ENCODE measurements around the gene HNRNPF.
A peak's percentile ranks its signal among the peaks of the same experiment; 100 is the strongest.
"Not testable (repeated sequence)": the region's sequence is repeated elsewhere in the genome, so short reads cannot be mapped to it uniquely, and the experiment has no call there.

The HNRNPF gene

DNA sequence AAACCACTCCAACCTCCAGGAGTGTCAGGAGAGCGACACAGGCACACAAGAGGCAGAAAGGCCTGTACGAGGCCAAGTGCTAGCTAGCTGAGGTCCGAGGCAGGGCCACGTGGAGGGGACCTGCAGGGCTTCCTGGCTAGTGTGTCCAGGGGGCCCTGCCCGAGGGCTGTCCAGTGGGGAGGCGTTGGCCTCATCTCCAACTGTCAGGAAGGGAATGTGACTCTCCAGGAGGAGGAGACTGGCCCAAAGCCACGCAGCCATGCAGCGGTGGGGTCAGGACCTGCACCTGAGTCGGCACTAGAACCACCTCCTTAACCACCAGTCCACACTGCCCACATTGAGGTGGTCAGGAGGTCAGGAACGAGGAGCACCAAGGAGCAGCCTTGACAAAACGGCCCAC is 69.8 kb downstream of the HNRNPF start:
- TF ChIP-seq CSRNP3 (CRISPR knock-in tag; IDR thresholded peaks at IDR 0.05), result no peak
- TF ChIP-seq RARB (CRISPR knock-in tag; IDR thresholded peaks at IDR 0.05), result no peak
- no peak for TF ChIP-seq TCF4 (CRISPR knock-in tag; IDR thresholded peaks at IDR 0.05; ENCODE audit: borderline replicate concordance)
- TF ChIP-seq BACH2 (CRISPR knock-in tag; IDR thresholded peaks at IDR 0.05; ENCODE audit: borderline replicate concordance), result no peak
- TF ChIP-seq ZC3H10 (CRISPR knock-in tag; IDR thresholded peaks at IDR 0.05), result no peak
- no peak for TF ChIP-seq ZNF8 (CRISPR knock-in tag; IDR thresholded peaks at IDR 0.05)
- TF ChIP-seq CSDC2 (CRISPR knock-in tag; IDR thresholded peaks at IDR 0.05), result no peak
- no peak for TF ChIP-seq OSR1 (CRISPR knock-in tag; IDR thresholded peaks at IDR 0.05)
- TF ChIP-seq, protein P1, sequence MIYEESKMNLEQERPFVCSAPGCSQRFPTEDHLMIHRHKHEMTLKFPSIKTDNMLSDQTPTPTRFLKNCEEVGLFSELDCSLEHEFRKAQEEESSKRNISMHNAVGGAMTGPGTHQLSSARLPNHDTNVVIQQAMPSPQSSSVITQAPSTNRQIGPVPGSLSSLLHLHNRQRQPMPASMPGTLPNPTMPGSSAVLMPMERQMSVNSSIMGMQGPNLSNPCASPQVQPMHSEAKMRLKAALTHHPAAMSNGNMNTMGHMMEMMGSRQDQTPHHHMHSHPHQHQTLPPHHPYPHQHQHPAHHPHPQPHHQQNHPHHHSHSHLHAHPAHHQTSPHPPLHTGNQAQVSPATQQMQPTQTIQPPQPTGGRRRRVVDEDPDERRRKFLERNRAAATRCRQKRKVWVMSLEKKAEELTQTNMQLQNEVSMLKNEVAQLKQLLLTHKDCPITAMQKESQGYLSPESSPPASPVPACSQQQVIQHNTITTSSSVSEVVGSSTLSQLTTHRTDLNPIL (CRISPR knock-in tag; IDR thresholded peaks at IDR 0.05; ENCODE audit: low read depth), result no peak
- no peak for TF ChIP-seq TSHZ2 (CRISPR knock-in tag; IDR thresholded peaks at IDR 0.05)
- TF ChIP-seq ZFP30 (CRISPR knock-in tag; IDR thresholded peaks at IDR 0.05), result no peak
- no peak for TF ChIP-seq SNAI2 (CRISPR knock-in tag; IDR thresholded peaks at IDR 0.05)
- TF ChIP-seq ARNTL (CRISPR knock-in tag; IDR thresholded peaks at IDR 0.05; ENCODE audit: borderline replicate concordance, low read depth), result no peak
- TF ChIP-seq POU6F1 (CRISPR knock-in tag; IDR thresholded peaks at IDR 0.05; ENCODE audit: borderline replicate concordance, low read depth), result no peak
- TF ChIP-seq GLIS3 (CRISPR knock-in tag; IDR thresholded peaks at IDR 0.05), result no peak
- no peak for TF ChIP-seq ZFP3 (CRISPR knock-in tag; IDR thresholded peaks at IDR 0.05)
- no peak for TF ChIP-seq TOX (CRISPR knock-in tag; IDR thresholded peaks at IDR 0.05; ENCODE audit: borderline replicate concordance)
- peak; percentile 24; the same call in 1 of the 3 replicates for ATAC-seq

- TF ChIP-seq GLIS3 (CRISPR knock-in tag; IDR thresholded peaks at IDR 0.05) (no peak), CSRNP3 (CRISPR knock-in tag; IDR thresholded peaks at IDR 0.05) (no peak), POU6F1 (CRISPR knock-in tag; IDR thresholded peaks at IDR 0.05; ENCODE audit: borderline replicate concordance, low read depth) (no peak), CSDC2 (CRISPR knock-in tag; IDR thresholded peaks at IDR 0.05) (no peak), ZC3H10 (CRISPR knock-in tag; IDR thresholded peaks at IDR 0.05) (no peak), ESRRG (CRISPR knock-in tag; IDR thresholded peaks at IDR 0.05) (no peak), ISL1 (CRISPR knock-in tag; IDR thresholded peaks at IDR 0.05) (no peak), RARB (CRISPR knock-in tag; IDR thresholded peaks at IDR 0.05) (no peak)
- ATAC-seq, result no peak
Measured at GRCh38 chr10:43338117-43338516, 70.9 kb downstream of the HNRNPF start.

GRCh38 chr10:43337536-43337935 is 71.5 kb downstream of the HNRNPF start:
- ATAC-seq, result not testable (repeated sequence)
